NCI-H1417 treated with DMSO at 0.1 percent for 48 hours (cell line): ENCODE measurements around the gene CCIN.
"Not testable (repeated sequence)": the region's sequence is repeated elsewhere in the genome, so short reads cannot be mapped to it uniquely, and the experiment has no call there.

ENCODE experiments used
- DNase-seq: peaks from one replicate; lab custom pipeline; 2025; lab: John Stamatoyannopoulos, UW

CCIN gene

DNA sequence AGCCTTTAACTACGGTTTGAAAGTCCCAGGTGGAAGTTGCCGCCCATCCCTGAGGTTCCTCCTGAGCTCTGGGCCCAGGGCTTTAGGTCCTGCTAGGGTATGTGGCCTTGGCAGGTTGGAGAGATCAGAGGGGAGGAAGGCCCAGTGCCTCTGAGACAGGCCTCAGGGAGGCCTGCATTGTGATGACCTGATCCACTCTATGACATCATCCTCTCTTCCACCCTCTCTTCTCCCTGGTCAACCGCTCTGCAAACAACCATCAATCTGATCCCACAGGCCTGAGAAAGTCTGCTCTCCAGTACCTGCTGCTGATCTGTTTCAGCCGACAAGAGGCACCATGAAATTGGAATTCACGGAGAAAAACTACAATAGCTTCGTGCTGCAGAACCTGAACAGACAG lies at the start of gene CCIN:
Gene CCIN, plus strand, starts transcription at position 223 of the 400 bp plus-strand sequence. Its CDS starts 115 bp downstream, at position 338.
- no peak for DNase-seq

DNA sequence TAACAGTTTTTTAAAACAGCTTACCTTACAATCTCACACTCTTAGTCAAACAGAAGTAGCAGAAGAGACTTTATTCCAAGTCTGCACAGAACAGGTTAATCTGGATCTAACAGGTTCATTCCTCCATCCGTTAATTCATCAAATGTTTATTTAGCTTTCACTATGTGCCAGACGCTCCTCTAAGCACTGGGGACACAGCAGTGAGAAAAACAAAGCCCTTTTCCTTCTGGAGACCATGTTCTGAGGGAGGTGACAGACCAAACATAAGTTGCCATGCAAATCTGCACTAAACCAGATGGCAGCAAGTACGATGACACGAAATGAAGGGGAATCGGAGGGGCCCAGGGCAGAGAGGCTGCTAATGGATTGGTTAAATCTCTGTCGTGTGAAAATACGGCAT lies 49.7 kb upstream of the CCIN start:
- no peak for DNase-seq

DNA sequence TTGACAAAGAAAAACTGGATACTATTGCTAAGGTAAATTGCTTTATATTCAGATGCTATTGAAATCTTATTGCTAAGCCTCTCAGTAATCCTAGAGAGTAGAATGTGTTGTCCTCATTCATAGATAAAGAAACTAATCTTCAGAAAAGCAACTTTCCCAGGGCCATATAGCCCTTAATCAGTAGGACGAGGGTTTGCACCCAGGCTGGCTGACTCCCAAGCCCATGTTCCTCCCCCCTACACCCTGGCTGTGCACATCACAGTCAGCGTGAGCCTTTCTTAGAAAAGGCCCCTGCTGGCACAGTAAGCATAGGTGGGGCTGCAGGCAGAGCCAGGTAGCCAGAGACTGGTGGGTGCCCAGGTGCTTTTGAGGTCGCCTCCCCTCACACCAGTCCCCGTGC lies 48.5 kb upstream of the CCIN start:
- no peak for DNase-seq

DNA sequence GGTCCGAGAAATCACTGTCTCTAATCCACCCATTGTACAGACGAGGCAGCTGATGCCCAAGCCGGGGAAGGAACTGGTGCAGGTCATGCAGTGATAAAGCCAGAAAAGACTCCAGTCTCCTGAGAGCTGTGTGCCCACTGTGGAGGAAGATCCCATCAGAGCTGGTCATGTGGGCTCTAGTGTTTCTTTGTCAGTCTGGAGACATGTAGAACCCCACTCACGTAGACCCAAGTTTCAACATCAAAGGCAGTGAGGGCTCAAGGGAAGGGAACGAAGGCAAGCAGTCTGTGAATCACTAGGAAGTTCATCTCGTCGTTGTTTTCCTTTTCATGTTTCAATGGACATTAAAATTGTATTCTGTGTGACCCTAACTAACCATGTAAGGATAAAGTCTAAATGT lies 47.2 kb upstream of the CCIN start:
- DNase-seq: no peak

DNA sequence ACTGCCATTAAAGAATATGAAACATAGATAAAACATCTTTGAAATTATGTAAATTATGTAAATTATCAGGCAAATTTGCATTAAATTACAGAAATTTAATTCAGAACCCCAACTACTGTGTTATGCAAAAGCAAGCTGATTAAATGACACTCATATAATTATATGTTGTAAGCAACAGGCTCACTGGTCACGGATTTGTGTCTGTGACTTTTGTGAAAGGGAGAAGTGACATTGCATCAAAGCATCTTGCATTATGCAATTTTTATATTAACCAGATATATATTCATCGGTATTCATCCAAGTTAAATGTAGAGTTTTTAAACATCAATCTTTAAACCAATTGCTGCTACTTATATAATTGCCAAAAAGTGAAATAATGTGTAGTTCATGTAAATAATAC lies 45.7 kb upstream of the CCIN start:
- DNase-seq: no peak

DNA sequence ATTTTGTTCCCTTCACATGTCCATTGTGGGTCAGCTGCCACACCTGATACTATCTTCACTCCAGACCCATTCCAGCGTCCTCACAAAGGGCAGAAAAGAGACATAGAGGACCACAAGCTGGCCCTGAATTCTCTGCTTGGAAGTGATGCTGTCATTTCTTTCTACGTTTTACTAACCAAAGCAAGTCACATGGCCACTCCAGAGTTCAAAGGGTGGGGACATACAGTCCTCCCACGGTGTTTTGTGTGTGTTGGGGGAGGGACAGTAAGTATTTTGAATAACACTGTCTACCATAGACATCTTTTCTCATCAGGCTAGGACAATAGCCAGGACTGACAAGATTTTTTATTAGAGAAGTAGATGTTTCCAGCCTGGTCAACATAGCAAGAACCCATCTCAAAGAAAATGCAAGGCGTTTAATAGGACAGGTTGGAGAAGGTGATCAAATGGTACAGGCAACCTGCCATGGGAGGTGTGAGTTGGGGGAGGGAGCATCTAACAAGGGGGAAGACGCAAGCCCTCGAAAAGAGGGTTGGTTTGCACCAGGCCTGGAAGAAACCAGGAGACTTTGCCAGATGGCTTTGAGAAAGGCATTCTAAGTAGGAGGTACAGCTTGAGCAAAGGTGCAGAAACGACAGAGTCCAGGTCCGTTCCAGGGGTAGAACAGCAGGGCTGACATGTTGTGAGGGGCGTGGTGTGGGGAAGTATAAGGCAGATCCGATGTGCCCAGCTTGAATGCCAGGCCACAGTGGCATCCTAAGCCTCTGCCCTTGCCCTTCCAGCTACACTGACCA lies 43.9 kb upstream of the CCIN start:
- no peak for DNase-seq

DNA sequence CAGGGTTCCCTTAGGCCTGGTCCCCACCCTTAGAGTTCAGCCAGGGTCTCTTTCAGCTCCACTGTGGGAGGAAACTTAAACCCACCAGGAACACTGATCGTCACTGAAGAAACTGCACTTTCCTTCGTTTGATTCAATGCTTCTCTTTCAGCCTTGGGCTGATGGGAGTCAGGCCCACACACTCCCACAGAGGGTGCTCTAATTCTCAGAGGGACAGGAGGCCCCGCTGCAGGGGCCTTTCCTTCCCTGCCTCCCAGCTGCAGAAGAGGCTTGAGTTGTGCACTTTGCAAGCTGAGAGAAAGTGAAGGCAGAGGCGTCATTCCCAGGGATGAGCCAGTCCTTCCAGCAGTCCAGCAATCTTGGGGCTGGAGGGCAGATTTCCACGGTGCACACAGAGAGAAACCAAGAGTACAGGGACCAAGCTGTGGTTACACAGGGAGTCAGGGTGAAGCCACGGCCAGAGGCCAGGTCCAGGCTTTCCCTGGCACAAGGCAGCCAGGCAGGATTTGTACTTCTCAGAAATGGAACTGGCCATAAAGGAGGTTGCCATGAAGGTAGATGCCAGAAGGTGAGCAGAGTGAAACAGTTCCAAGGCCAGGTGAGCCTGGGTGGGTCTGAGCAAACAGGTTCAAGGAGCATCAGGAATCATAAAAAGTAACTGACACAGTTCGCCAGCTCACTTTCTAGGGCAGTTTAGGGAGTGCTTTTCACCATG lies 43.0 kb upstream of the CCIN start:
- no peak for DNase-seq

DNA sequence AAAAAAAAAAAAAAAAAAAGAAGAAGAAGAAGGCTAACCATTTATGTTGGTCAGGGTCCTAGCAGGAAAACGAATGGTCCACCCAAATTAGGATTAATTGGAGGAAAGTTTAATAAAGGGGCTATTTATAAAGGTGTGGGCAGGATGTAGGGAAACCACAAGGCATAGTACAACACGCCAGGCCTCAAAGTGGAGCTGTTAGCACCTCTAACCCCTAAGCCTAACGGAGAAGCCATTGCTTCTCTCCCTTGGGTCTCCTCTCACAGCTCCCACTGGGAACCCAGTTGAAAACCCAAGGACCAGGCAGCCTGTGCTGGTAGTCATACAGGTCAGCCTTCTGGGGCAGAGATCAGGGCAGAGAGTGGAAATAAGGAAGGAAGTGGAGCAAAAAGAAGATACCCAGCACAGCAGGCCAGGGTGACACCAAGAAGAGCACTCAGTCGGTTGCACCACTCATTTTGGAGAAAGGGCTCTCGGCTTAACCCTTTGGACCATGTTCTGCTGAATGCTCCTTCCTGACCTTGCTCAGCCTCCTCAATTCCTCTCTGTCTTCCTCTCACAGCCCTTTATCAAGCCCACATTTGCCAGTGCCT lies 41.4 kb upstream of the CCIN start:
- DNase-seq: no peak

DNA sequence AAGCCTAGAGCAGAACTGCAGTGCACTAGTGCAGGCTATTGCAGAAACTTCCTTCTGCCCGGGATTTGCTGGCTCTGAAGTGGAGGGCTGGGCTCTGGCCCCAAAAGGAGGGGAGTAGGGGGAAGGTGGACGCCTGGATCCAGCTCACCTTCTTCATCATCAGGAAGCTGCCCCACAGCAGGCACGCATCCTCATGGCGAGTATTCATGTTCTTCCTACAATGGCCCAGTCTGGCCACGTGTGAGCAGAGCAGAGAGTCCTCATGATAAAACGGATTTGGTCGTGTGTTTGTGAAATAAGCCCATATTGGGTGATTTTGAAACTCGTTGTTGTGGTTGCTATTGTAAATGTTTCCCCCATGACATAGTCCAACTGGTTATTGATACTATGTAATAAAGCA lies 40.8 kb upstream of the CCIN start:
- DNase-seq: no peak

DNA sequence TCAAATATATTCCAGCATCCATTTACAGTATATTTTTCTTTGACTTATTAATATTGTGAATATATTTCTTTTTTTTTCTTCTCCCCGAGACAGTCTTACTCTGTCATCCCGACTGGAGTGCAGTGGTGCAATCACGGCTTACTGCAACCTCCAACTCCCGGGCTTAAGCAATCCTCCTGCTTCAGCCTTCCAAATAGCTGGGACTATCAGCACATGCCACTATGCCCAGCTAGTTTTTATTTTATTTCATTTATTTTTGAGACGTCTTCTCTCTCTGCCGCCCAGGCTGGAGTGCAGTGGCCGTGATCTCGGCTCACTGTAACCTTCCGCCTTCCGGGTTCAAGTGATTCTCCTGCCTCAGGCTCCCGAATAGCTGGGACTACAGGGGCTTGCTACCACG lies 40.0 kb upstream of the CCIN start:
- no peak for DNase-seq

DNA sequence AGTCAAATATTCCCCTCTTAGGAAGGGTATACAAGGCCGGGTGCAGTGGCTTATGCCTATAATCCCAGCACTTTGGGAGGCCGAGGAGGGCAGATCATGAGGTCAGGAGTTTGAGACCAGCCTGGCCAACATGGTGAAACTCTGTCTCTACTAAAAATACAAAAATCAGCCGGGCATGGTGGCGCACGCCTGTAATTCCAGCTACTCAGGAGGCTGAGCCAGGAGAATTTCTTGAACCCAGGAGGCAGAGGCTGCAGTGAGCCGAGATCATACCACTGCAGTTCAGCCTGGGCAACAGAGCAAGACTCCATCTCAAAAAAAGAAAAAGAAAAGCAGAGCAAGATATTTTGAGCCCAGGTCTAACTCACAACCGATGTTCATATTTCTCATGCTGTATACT lies 37.5 kb upstream of the CCIN start:
- DNase-seq: not testable (repeated sequence)

DNA sequence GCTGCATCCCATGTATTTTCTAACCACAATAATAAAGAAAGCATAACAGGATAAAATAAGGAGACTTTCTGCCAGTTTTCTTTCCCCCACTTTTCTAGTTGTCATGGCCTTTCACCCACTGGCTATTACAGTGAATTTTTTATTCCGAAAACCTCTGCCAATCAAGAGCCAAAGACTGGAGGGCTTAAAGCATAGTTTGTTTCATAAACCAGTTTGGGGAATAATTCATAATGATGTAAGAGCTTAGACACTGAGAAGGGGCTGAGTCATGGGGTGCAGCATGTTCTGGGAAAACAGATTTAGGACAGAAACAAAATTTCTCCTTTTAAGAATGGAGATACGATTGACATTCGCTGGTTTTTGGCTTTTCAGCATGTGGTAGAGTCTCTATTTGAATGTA lies 37.1 kb upstream of the CCIN start:
- no peak for DNase-seq

DNA sequence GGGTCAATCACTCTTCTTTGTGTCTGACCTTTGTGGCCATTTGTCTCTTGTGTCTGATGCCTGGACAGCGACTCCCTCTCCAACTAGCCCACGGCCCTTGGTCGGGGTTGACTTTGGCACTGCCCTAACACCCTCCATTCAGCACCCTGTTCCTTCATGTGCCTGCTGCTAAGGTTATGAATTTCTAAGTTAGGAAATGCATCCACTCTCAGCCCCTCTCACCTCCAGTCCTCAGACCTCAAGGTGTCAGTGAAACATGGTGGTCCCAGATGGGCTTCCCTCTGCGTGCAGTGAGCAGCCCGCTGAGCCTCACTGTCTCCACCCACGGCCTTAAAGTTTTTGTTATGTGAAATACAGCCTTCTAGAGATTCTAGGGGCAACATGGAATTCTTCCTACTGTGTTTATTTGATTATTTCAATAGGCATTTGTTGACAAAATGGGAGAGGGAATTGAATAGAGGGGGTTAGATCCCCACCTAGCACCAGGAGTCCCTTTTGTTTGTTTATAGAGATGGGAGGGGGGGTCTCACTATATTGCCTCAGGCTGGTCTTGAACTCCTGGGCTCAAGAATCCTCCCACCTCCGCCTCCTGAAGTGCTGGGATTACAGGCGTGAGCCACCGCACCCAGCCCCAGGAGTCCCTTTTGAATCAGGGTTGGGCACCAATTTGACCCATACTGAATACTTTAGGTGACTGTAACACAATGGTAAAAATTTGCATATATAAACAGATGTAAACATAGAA lies 34.3 kb upstream of the CCIN start:
- DNase-seq: no peak

DNA sequence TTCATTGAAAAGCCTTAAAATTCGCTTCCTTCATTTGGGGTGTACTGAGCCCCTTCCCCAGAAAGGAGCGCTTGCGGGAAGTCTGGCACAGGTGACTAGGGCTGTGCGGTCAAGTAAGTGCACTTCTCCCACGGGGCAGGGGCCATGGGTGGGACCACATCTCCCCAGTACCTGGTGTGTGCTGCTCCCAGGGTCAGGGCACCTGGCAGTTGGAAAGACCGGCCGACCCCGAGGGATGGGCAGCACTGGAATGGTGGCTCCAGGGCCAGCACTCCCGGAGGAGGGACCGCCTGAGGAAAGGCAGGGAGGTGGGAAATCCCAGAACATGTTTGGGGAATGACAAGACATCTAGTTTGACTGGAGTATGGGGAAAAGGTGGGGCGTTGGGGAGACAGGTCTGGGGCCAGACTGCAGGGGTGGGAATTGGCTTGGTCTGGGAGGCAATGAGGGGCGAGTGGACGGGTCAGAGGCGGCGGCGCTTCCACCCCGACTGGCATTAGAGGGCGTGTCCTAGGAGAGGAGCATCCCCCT lies 33.4 kb upstream of the CCIN start:
- DNase-seq: no peak

DNA sequence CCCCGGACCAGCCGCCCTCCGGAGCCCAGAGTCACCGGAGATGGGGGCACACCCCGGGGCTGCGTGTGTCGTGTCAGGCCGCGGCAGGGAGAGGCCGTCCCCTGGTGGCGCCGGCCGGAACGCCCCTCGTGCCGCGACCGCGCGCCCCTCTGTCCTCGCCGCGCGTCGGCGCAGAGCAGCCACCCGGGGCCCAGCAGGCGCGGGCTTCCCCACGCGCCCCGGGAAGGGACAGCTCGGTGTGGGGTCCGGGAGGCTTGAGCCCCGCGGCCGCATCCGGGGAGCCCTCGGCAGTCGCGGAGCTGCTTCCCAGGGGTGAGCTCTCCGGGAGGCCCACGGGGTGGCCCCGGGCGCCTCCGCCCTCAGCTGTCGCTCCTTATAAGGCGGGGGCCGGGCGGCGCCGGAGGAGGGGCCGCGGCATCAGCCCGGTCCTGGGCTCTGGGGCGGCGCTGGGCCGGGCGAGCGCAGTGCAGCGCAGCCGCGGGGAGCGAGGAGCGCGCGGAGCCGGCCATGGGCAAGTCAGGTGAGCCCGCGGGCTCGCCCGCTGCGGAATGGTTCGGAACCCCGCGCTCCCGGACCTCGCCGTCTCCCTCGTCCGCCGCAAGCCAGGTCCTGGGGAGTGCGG lies 32.8 kb upstream of the CCIN start, which contains the start of gene GLIPR2:
Gene GLIPR2, plus strand, starts transcription at position 462 of the 622 bp plus-strand sequence. Its CDS starts 46 bp downstream, at position 508.
- DNase-seq: no peak

DNA sequence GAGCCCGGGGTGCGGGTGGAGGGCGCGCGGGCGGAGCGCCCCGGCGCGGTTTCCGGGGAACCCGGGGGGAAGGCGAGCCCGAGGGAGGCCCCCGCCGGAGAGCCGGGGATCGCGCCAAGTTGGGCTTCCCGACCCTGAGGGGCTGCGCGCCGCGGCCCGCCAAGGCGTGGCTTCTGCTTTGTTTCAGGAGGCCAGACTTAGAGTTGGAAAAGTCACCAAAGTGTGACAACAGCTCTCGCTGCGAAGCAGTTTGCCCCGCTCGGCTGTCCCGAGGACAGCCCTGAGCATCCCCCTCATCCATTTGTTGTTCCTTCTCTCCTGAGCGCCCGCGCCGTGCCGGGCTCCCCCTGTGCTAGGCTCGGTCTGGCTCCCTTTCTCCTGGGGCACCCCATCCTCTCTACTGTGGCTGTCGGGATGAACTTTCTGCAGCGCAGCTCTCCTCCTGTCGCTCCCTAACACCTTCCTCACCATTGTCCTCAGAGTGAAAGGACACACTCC lies 32.2 kb upstream of the CCIN start:
- no peak for DNase-seq

DNA sequence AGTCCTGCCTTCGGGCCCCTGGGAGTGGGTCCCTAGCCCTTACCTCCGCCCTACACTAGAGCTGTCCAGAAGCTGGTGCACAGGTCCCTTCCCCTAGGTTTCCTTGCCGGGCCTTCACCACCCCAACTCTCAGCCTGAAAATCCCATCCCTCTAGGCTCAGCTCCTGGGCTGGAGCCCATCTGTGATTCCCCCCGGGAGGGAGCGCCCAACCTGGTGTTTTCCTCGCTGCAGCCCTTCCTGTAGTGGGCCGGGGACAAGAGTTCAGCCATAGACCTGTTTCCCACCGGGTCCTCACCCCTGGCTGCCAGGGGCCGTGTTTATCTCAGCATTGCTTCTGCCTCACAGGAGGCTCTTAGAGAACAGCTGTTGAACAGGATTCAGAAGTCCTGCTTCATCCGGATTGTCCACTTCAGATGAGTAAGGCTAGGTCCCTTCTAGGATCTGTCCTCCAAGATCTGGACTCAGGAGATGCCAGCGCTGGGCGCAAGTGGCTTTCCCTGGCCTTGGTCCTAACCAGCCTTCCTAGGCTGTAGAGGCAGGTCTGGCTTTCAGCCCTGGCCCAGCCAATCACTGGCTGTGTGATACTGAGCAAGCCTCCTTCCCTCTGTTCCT lies 31.7 kb upstream of the CCIN start:
- DNase-seq: no peak

DNA sequence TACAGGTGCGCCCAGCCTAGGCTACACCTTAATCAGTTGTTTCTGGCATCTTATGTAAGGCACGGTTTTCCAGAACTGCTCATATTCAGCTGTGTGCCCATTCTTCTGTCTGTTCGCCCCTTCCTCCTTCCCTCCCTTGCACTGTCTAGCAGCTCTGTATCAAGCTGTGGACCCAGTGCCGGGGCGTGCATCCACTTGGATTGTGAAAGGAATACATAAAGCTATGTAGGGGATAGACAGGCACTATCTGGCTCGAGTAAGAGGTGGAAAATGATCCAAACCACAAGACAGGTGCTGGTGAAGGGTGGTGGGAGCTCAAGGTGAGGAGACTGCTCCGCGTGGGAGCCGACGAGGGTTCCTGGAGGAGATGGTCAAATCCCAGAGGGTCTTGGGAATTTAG lies 30.7 kb upstream of the CCIN start:
- DNase-seq: no peak

DNA sequence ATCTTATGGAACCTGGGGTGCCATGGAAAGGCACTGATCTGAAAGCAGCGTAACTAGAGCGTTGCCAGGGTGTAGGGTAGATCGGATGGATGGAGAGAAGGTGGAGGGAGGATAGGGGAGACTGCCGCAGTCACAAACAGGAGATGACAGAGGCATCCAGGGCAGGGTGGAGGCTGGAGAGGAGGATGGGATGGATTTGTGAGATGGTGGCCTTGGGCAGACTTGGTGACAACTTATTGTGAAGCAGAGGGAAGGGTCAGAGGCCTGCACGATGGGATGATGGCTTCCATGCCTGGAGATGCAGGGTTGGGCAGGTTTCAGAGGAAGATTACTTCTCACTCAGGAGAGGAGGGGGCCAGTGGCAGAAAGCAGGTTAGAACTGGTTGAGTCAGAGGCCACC lies 30.3 kb upstream of the CCIN start:
- DNase-seq: no peak

DNA sequence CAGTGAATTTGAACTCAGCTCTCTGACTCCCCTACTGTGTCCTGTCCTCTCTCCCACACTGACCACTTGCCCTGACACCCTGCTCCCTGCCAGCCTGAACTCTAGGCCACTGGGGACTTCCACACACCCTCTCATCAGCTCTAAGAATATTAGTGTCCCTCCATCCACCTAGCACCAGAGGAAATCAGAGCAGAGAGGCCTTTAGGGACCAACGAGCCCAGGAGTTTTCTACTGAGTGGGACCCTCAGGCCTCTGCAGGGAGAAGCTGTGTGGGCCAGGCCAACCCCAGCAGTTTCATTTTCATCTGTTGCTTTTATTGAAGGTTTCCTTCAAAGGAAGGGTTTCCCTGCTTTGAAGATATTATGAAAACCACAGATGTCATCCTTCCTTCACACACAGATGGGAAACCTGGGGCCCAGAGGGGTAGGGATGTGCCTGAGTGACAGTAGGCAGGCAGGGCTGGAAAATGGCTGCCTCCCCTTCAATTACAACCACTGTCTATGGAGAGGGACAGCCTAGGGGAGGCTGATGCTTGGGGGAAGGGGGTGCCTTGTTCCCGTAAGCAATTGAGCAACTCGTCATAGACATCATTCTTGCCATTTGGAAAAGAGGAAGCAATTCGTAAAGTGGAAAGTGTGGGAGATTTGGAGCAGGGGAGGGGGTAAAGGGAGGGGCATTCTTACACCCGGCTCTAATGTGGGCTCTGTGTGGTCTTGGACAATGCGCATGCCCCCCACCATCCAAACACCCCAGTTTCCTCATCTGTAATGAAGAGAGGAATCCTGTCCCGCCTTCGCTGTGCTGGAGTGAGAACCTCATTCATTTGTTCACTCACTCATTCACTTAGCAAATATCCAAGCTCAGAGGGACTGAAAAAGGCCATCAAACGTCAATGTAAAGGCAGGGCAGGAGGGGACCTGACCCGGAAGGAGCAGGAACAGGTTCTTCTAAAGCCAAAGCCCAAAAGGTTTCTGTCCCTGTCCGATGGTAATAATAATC lies 28.8 kb upstream of the CCIN start:
- DNase-seq: no peak
